ENCODE data around the gene CASS4. TPM values are rescaled to one million over a fixed set of nuclear protein-coding genes. Genes with fewer than 3 reads are reported as not detected.
"Not testable (repeated sequence)": the region's sequence is repeated elsewhere in the genome, so short reads cannot be mapped to it uniquely, and the experiment has no call there.

CASS4 gene
- total RNA-seq, 1 donor from 2014 or later: not detected

GRCh38 chr20:56388882-56389281, 23.2 kb upstream of the CASS4 start:
- Histone ChIP-seq H3K4me2 (no peak overlapping the region), H4K20me1 (ENCODE audit: low read depth) (peaks cover 70% of the 10 kb centered on the region), H3K27me3 (no peaks in the 10 kb centered on the region), H3F3A (ENCODE audit: low read depth) (peaks cover 7% of the 10 kb centered on the region), H3K4me1 (peaks cover 15% of the 10 kb centered on the region), H2AFZ (replicated peaks) (no peak overlapping the region), H3K79me2 (ENCODE audit: low read depth) (peaks cover 96% of the 10 kb centered on the region), H3K9ac (no peak overlapping the region), H3K4me3 (no peak overlapping the region), H3K36me3 (peaks cover 19% of the 10 kb centered on the region), H3K27ac (no peak overlapping the region), H3K9me3 (ENCODE audit: low read depth) (no peaks in the 10 kb centered on the region)
- no peak for TF ChIP-seq CTCF (IDR thresholded peaks at IDR 0.05)
- TF ChIP-seq EZH2phosphoT487 (IDR thresholded peaks at IDR 0.05): no peak
- TF ChIP-seq EZH2 (IDR thresholded peaks at IDR 0.05): no peak
- H3K9me3 Mint-ChIP-seq: no peaks in the 10 kb centered on the region
- H3K4me3 Mint-ChIP-seq: peak overlapping the region; percentile 60
- peaks cover 27% of the 10 kb centered on the region for H3K4me1 Mint-ChIP-seq
- H3K36me3 Mint-ChIP-seq: peaks cover 32% of the 10 kb centered on the region
- no peaks in the 10 kb centered on the region for H3K27me3 Mint-ChIP-seq (ENCODE audit: insufficient read depth, low read depth)
- DNase-seq (ENCODE audit: low spot score): no peak
- H3K27ac Mint-ChIP-seq: no peak overlapping the region

GRCh38 chr20:56389807-56390206, 22.3 kb upstream of the CASS4 start:
- H3K9ac ChIP-seq: no peak overlapping the region
- no peak for DNase-seq (ENCODE audit: low spot score)
- peak overlapping the region; percentile 73 for H3K4me3 ChIP-seq
- H3K9me3 ChIP-seq (ENCODE audit: low read depth): no peaks in the 10 kb centered on the region
- H4K20me1 ChIP-seq (ENCODE audit: low read depth): peaks cover 68% of the 10 kb centered on the region
- no peak overlapping the region for H2AFZ ChIP-seq (replicated peaks)
- no peak overlapping the region for H3K27ac Mint-ChIP-seq
- H3F3A ChIP-seq (ENCODE audit: low read depth): peaks cover 7% of the 10 kb centered on the region
- peaks cover 32% of the 10 kb centered on the region for H3K4me1 Mint-ChIP-seq
- peaks cover 96% of the 10 kb centered on the region for H3K79me2 ChIP-seq (ENCODE audit: low read depth)
- H3K4me2 ChIP-seq: peak overlapping the region; percentile 90
- H3K27me3 Mint-ChIP-seq (ENCODE audit: insufficient read depth, low read depth): no peaks in the 10 kb centered on the region
- H3K27me3 ChIP-seq: no peaks in the 10 kb centered on the region
- H3K4me1 ChIP-seq: peaks cover 21% of the 10 kb centered on the region
- peaks cover 14% of the 10 kb centered on the region for H3K36me3 ChIP-seq
- peak overlapping the region; percentile 69 for H3K4me3 Mint-ChIP-seq
- TF ChIP-seq EZH2phosphoT487 (IDR thresholded peaks at IDR 0.05): no peak
- TF ChIP-seq CTCF (IDR thresholded peaks at IDR 0.05): no peak
- TF ChIP-seq EZH2 (IDR thresholded peaks at IDR 0.05): no peak
- no peak overlapping the region for H3K27ac ChIP-seq
- H3K9me3 Mint-ChIP-seq: no peaks in the 10 kb centered on the region
- peaks cover 31% of the 10 kb centered on the region for H3K36me3 Mint-ChIP-seq

GRCh38 chr20:56390396-56390795, 21.7 kb upstream of the CASS4 start:
- H3K27me3 Mint-ChIP-seq (ENCODE audit: insufficient read depth, low read depth); H3K4me3 Mint-ChIP-seq; DNase-seq (ENCODE audit: low spot score); H3K27ac Mint-ChIP-seq; H3K27me3 ChIP-seq; H2AFZ ChIP-seq (replicated peaks); H3K9me3 ChIP-seq (ENCODE audit: low read depth); H3F3A ChIP-seq (ENCODE audit: low read depth); H3K27ac ChIP-seq; H3K9me3 Mint-ChIP-seq: not testable (repeated sequence)
- peaks cover 30% of the 10 kb centered on the region for H3K36me3 Mint-ChIP-seq
- peak overlapping the region; percentile 73 for H3K4me3 ChIP-seq
- peak overlapping the region; percentile 90 for H3K4me2 ChIP-seq
- peak overlapping the region; percentile 53 for H3K9ac ChIP-seq
- H3K36me3 ChIP-seq: peaks cover 10% of the 10 kb centered on the region
- peaks cover 32% of the 10 kb centered on the region for H3K4me1 Mint-ChIP-seq
- peaks cover 96% of the 10 kb centered on the region for H3K79me2 ChIP-seq (ENCODE audit: low read depth)
- peaks cover 66% of the 10 kb centered on the region for H4K20me1 ChIP-seq (ENCODE audit: low read depth)
- peaks cover 21% of the 10 kb centered on the region for H3K4me1 ChIP-seq

- Histone ChIP-seq H3K27me3 (no peaks in the 10 kb centered on the region), H3K9me3 (ENCODE audit: low read depth) (no peaks in the 10 kb centered on the region), H3F3A (ENCODE audit: low read depth) (peaks cover 7% of the 10 kb centered on the region), H3K4me3 (peak overlapping the region; percentile 73), H3K4me1 (peaks cover 21% of the 10 kb centered on the region), H3K79me2 (ENCODE audit: low read depth) (peaks cover 96% of the 10 kb centered on the region), H3K9ac (peak overlapping the region; percentile 53), H4K20me1 (ENCODE audit: low read depth) (peaks cover 60% of the 10 kb centered on the region), H2AFZ (replicated peaks) (no peak overlapping the region), H3K36me3 (peaks cover 10% of the 10 kb centered on the region), H3K27ac (no peak overlapping the region), H3K4me2 (peak overlapping the region; percentile 90)
- H3K36me3 Mint-ChIP-seq: peaks cover 32% of the 10 kb centered on the region
- H3K9me3 Mint-ChIP-seq: no peaks in the 10 kb centered on the region
- no peak for DNase-seq (ENCODE audit: low spot score)
- peaks cover 32% of the 10 kb centered on the region for H3K4me1 Mint-ChIP-seq
- no peak for TF ChIP-seq EZH2phosphoT487 (IDR thresholded peaks at IDR 0.05)
- TF ChIP-seq EZH2 (IDR thresholded peaks at IDR 0.05): no peak
- no peak for TF ChIP-seq CTCF (IDR thresholded peaks at IDR 0.05)
- H3K27ac Mint-ChIP-seq: no peak overlapping the region
- H3K4me3 Mint-ChIP-seq: no peak overlapping the region
- H3K27me3 Mint-ChIP-seq (ENCODE audit: insufficient read depth, low read depth): no peaks in the 10 kb centered on the region
These were observed 21.0 kb upstream of the CASS4 start for GRCh38 chr20:56391037-56391436.
